AG04450 (cell line): ENCODE data around the gene KRT33A. TPM values are rescaled to one million over a fixed set of nuclear protein-coding genes. Genes with fewer than 3 reads are reported as not detected.

Experiments
- CTCF ChIA-PET: fragments of 300-600, 350-600 bp; formaldehyde crosslinking; extraction: SDS; loops from one replicate; lab custom pipeline; 2022; ENCODE audit warnings: antibody characterized with exemption, inconsistent platforms; lab: Charles Lee
- POLR2A ChIA-PET: fragments of 350-600 bp; formaldehyde crosslinking; extraction: SDS; loops from one replicate; lab custom pipeline; 2021; ENCODE audit warnings: antibody characterized with exemption, inconsistent platforms; lab: Yijun Ruan, JAX
- DNase-seq: peaks from one replicate; pipeline ENCODE4 v3.0.0-alpha.2; 2011; ENCODE audit warnings: low read depth, low spot score
- H3K27ac ChIP-seq: one replicate; pipeline ENCODE4 v1.5.1; 2012; ENCODE audit warnings: low read depth, low read length, control low read depth
- H3K27me3 ChIP-seq: one replicate; pipeline ENCODE4 v1.6.0; 2012; ENCODE audit warnings: low read length; ENCODE audit not compliant: control insufficient read depth, insufficient read depth
- H3K4me3 ChIP-seq: 2 replicates; pipeline ENCODE4 v1.5.1; 2011; ENCODE audit warnings: mild to moderate bottlenecking, low read depth, low read length, control low read depth
- H3K9me3 ChIP-seq: 2 replicates; pipeline ENCODE4 v1.5.1; 2012; ENCODE audit warnings: low read length; ENCODE audit not compliant: control insufficient read depth, insufficient read depth
- CTCF ChIP-seq: IDR thresholded peaks from 2 replicates; pipeline ENCODE4 v1.5.1; 2011; ENCODE audit warnings: low read depth, low read length, control low read depth, inconsistent platforms
- polyA plus RNA-seq: library from polyadenylated mRNA; depleted of rRNA; stranded (reverse); fragments of >200 nt; gene quantifications from 2 replicates; pipeline ENCODE4 v1.2.3, GENCODE V29; 2011

The KRT33A gene
- polyA plus RNA-seq, 1 experiment = not detected

GRCh38 chr17:41315204-41315794 is 35.3 kb downstream of the KRT33A start, which contains the start of gene KRTAP17-1:
TSS of gene KRTAP17-1 (minus strand) at chr17:41315710. CDS start at chr17:41315650, 60 bp downstream.
- TF ChIP-seq CTCF = no peak
- DNase-seq = no peak
- POLR2A ChIA-PET = no interaction called here
- Histone ChIP-seq H3K4me3 (no peak within 1 kb of the TSS), H3K27me3 (no peaks in the 10 kb centered on the region), H3K27ac (no peak within 1 kb of the TSS), H3K9me3 (peaks cover 4% of the 10 kb centered on the region; the same call in 1 of the 2 replicates)
- CTCF ChIA-PET = no interaction called here

- ChIA-PET CTCF (no interaction called here), POLR2A (no interaction called here)
- H3K9me3 ChIP-seq = peaks cover 4% of the 10 kb centered on the region; the same call in 1 of the 2 replicates
- no peak overlapping the region for H3K4me3 ChIP-seq
- no peak overlapping the region for H3K27ac ChIP-seq
- no peak for TF ChIP-seq CTCF
- peaks cover 2% of the 10 kb centered on the region for H3K27me3 ChIP-seq
- no peak for DNase-seq
Measured at GRCh38 chr17:41311111-41311510, 39.5 kb downstream of the KRT33A start.

- POLR2A ChIA-PET = no interaction called here
- H3K27me3 ChIP-seq = peaks cover 2% of the 10 kb centered on the region
- CTCF ChIA-PET = no interaction called here
Measured at GRCh38 chr17:41308918-41309359, 41.7 kb downstream of the KRT33A start, which contains the start of gene KRTAP16-1. TSS of gene KRTAP16-1 (minus strand) at chr17:41309309. CDS start at chr17:41309253, 56 bp downstream.

GRCh38 chr17:41308251-41308917 is 42.2 kb downstream of the KRT33A start:
- Histone ChIP-seq H3K9me3 (no peaks in the 10 kb centered on the region; the same call in 1 of the 2 replicates), H3K4me3 (no peak overlapping the region), H3K27me3 (peaks cover 2% of the 10 kb centered on the region), H3K27ac (no peak overlapping the region)
- no peak for TF ChIP-seq CTCF
- DNase-seq = no peak
- ChIA-PET CTCF (no interaction called here), POLR2A (no interaction called here)

More at GRCh38 chr17:41308918-41309359, 41.7 kb downstream of the KRT33A start, which contains the start of gene KRTAP16-1:
- Histone ChIP-seq H3K27ac (no peak within 1 kb of the TSS), H3K4me3 (no peak within 1 kb of the TSS), H3K9me3 (no peaks in the 10 kb centered on the region; the same call in 1 of the 2 replicates)
- TF ChIP-seq CTCF = no peak
- no peak for DNase-seq

- no peak overlapping the region for H3K4me3 ChIP-seq
- no peak for TF ChIP-seq CTCF
- no peak overlapping the region for H3K27ac ChIP-seq
- H3K9me3 ChIP-seq = no peaks in the 10 kb centered on the region; the same call in 1 of the 2 replicates
- H3K27me3 ChIP-seq = peaks cover 2% of the 10 kb centered on the region
- POLR2A ChIA-PET = no interaction called here
- CTCF ChIA-PET = interaction anchor here (1.2 kb wide), 1 partner anchor 15 kb away, joined by 6 read pairs; no protein-coding TSS in a partner anchor
- DNase-seq = no peak
Measured at GRCh38 chr17:41307647-41308046, 43.0 kb downstream of the KRT33A start.
